ENCODE measurements around the gene GPR89B.
A peak's percentile ranks its signal among the peaks of the same experiment; 100 is the strongest.
"Not testable (repeated sequence)": the region's sequence is repeated elsewhere in the genome, so short reads cannot be mapped to it uniquely, and the experiment has no call there.

GPR89B gene

GRCh38 chr1:148032690-148033089 is 104.5 kb downstream of the GPR89B start:
- H3K27me3 ChIP-seq = peaks cover 51% of the 10 kb centered on the region
- H3K9me3 ChIP-seq; H3K27ac ChIP-seq; H3K36me3 ChIP-seq; H3K4me3 ChIP-seq (ENCODE audit: low read depth in 1 of 2, low read length in 1 of 2); H3K4me1 ChIP-seq (ENCODE audit: control insufficient read depth in 1 of 2, insufficient read depth in 1 of 2, low read depth in 1 of 2, low read length in 1 of 2): not testable (repeated sequence)

GRCh38 chr1:148033147-148033546 is 104.9 kb downstream of the GPR89B start:
- H3K4me3 ChIP-seq (ENCODE audit: low read depth in 1 of 2, low read length in 1 of 2); H3K36me3 ChIP-seq; H3K27ac ChIP-seq; H3K9me3 ChIP-seq; H3K4me1 ChIP-seq (ENCODE audit: control insufficient read depth in 1 of 2, insufficient read depth in 1 of 2, low read depth in 1 of 2, low read length in 1 of 2): not testable (repeated sequence)
- H3K27me3 ChIP-seq = peaks cover 55% of the 10 kb centered on the region

GRCh38 chr1:148037850-148038461 is 109.7 kb downstream of the GPR89B start:
- not testable (repeated sequence) for H3K4me1 ChIP-seq (ENCODE audit: control insufficient read depth in 1 of 2, insufficient read depth in 1 of 2, low read depth in 1 of 2, low read length in 1 of 2); H3K27ac ChIP-seq; H3K9me3 ChIP-seq; H3K4me3 ChIP-seq (ENCODE audit: low read depth in 1 of 2, low read length in 1 of 2); H3K36me3 ChIP-seq
- H3K27me3 ChIP-seq = peaks cover 80% of the 10 kb centered on the region

- not testable (repeated sequence) for H3K36me3 ChIP-seq; H3K27ac ChIP-seq; H3K4me1 ChIP-seq (ENCODE audit: control insufficient read depth in 1 of 2, insufficient read depth in 1 of 2, low read depth in 1 of 2, low read length in 1 of 2); H3K9me3 ChIP-seq
- H3K4me3 ChIP-seq (ENCODE audit: low read depth in 1 of 2, low read length in 1 of 2) = peak overlapping the region in 1 of 2 experiments; percentile 21
- peaks cover 72% of the 10 kb centered on the region for H3K27me3 ChIP-seq
Observed at GRCh38 chr1:148038462-148039333, 110.5 kb downstream of the GPR89B start.
